Pulmonary artery endothelial cell (primary cell): ENCODE measurements around the gene SLCO2B1. TPM values are rescaled to one million over a fixed set of nuclear protein-coding genes. Genes with fewer than 3 reads are reported as not detected.

ENCODE experiments used
- DNase-seq: peaks from one replicate; pipeline ENCODE4 v3.0.0-alpha.2; 2011; ENCODE audit warnings: low read depth, low spot score
- total RNA-seq: library from RNA; depleted of rRNA; stranded (reverse); fragments of >200 nt; gene quantifications from 2 replicates; pipeline ENCODE4 v1.2.3, GENCODE V29; 2014

The SLCO2B1 gene
- total RNA-seq, 1 donor from 2014 or later = 0.13 TPM

DNA sequence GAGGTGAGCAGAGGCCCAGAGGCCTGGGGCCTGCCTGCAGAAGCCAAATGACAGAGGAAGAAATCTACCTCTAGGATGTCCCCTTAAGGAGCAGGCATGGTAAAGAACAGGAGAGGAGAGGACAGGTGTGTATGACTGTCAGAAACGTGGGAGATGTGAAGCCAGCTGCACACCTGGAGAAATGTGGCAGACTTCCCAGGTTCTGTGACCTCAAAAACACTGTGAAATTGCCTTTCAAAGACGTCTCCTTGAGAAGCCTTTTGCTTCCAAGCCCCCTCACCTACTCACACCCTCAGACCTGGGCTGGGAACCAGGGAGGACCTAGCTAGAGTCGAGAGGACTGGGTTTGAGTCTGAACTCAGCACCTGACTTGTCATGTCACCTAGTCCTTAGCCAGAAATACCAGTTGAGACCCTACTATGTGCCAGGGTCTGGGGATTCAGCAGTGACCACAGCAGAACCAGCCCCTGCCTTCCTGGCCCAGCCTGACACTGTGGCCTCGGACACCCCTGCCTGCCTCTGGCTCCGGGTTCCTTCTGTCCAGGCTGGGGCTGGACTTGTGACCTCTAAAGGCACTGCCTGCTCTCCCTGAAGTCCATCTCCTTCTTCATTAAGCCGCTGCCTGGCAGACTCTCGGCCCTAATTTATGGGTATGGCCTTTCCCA is 95.2 kb downstream of the SLCO2B1 start:
- DNase-seq = no peak

GRCh38 chr11:75246671-75247350 is 95.9 kb downstream of the SLCO2B1 start:
- no peak for DNase-seq

GRCh38 chr11:75248924-75249256 is 98.0 kb downstream of the SLCO2B1 start:
- no peak for DNase-seq

GRCh38 chr11:75249704-75250103 is 98.8 kb downstream of the SLCO2B1 start:
- no peak for DNase-seq

GRCh38 chr11:75254326-75254725 is 103.4 kb downstream of the SLCO2B1 start:
- no peak for DNase-seq

Other genes starting within 250 kb of the SLCO2B1 start
- gene XRRA1, start 202.0 kb upstream of the SLCO2B1 start, total RNA-seq = 4.3 and 8.1 TPM in 2 replicates
- 16.4 and 43.1 TPM in 2 replicates for gene SPCS2, start 201.8 kb upstream of the SLCO2B1 start, total RNA-seq
- gene NEU3, start 162.2 kb upstream of the SLCO2B1 start, total RNA-seq = 5.2 and 6.9 TPM in 2 replicates
- not detected in 2 replicates for gene OR2AT4, start 54.2 kb upstream of the SLCO2B1 start, total RNA-seq
- under 0.01 and 0.07 TPM in 2 replicates for gene TPBGL, start 89.7 kb downstream of the SLCO2B1 start, total RNA-seq
- gene ARRB1, start 200.6 kb downstream of the SLCO2B1 start, total RNA-seq = 94.5 and 156 TPM in 2 replicates
- gene RPS3, start 248.4 kb downstream of the SLCO2B1 start, total RNA-seq = 2,813 and 4,239 TPM in 2 replicates